A673 (cell line): ENCODE results near the gene NCAPD3. TPM values are rescaled to one million over a fixed set of nuclear protein-coding genes. Genes with fewer than 3 reads are reported as not detected.

Experiments used
- BruUV-seq: library from RNA; stranded (reverse); fragments of 400-500 nt; replicated peaks from 2 replicates; lab custom pipeline; 2021; lab: Mats Ljungman, UMichigan
- CTCF ChIA-PET: fragments of 300-600 bp; sonication (Branson Sonifier 250); formaldehyde crosslinking; loops from one replicate; lab custom pipeline; 2022; ENCODE audit warnings: antibody characterized with exemption; lab: Charles Lee
- POLR2A ChIA-PET: fragments of 300-600 bp; sonication (Branson Sonifier 250); formaldehyde crosslinking; loops from one replicate; lab custom pipeline; 2022; ENCODE audit warnings: antibody characterized with exemption; ENCODE audit not compliant: low non-redundant PET; lab: Charles Lee
- DNase-seq: peaks from one replicate; pipeline ENCODE4 v3.0.0-alpha.2; 2015; ENCODE audit warnings: low spot score
- H3K27ac ChIP-seq: fragments of 200-600 bp; sonication (generic); 2 replicates; pipeline ENCODE4 v1.5.1; 2016; ENCODE audit warnings: mixed run types, low read depth, mild to moderate bottlenecking, mixed read lengths, antibody characterized with exemption, low read length; ENCODE audit not compliant: poor library complexity, severe bottlenecking
- H3K27me3 ChIP-seq: fragments of 200-600 bp; sonication (generic); replicated peaks from 2 replicates; pipeline ENCODE4 v1.6.1; 2017; ENCODE audit warnings: mixed run types, low read depth, mild to moderate bottlenecking, mixed read lengths, antibody characterized with exemption, low read length; ENCODE audit not compliant: insufficient read depth, poor library complexity
- H3K36me3 ChIP-seq: fragments of 200-600 bp; sonication (generic); 2 replicates; pipeline ENCODE4 v1.6.1; 2016; ENCODE audit warnings: mixed run types, mild to moderate bottlenecking, mixed read lengths, antibody characterized with exemption, low read length; ENCODE audit not compliant: insufficient read depth, poor library complexity, severe bottlenecking
- H3K4me1 ChIP-seq: fragments of 200-600 bp; sonication (generic); 2 replicates; pipeline ENCODE4 v1.6.1; 2017; ENCODE audit warnings: mixed run types, mild to moderate bottlenecking, mixed read lengths, antibody characterized with exemption, low read length; ENCODE audit not compliant: insufficient read depth, poor library complexity, severe bottlenecking
- H3K4me3 ChIP-seq: fragments of 200-600 bp; sonication (generic); 2 replicates; pipeline ENCODE4 v1.5.1; 2016; ENCODE audit warnings: low read depth, mixed run types, mild to moderate bottlenecking, mixed read lengths, low read length; ENCODE audit not compliant: poor library complexity, severe bottlenecking
- H3K9me3 ChIP-seq: fragments of 200-600 bp; sonication (generic); 2 replicates; pipeline ENCODE4 v1.6.1; 2016; ENCODE audit warnings: mixed run types, low read depth, mild to moderate bottlenecking, mixed read lengths, antibody characterized with exemption, low read length; ENCODE audit not compliant: poor library complexity, severe bottlenecking
- EZH2 ChIP-seq: fragments of 200-600 bp; sonication (generic); IDR thresholded peaks from 2 replicates; pipeline ENCODE4 v1.6.1; 2017; ENCODE audit warnings: borderline replicate concordance, low read depth, mild to moderate bottlenecking, mixed read lengths, antibody characterized with exemption, low read length; ENCODE audit not compliant: poor library complexity, severe bottlenecking
- intact Hi-C: fragments of 100-400 bp; cut with micrococcal nuclease; formaldehyde crosslinking; loops from one replicate; pipeline ENCODE4 v1.10.0; 2022; ENCODE audit not compliant: unreplicated experiment
- total RNA-seq: library from RNA; stranded (reverse); gene quantifications from 2 replicates; pipeline ENCODE4 v1.2.3, GENCODE V29; 2021
- TF ChIP-seq, protein P1 (sequence below): fragments of 300-800, 200-600 bp; sonication (generic); conservative IDR thresholded peaks from 2 replicates; pipeline ENCODE4 v1.5.1; 2017; ENCODE audit warnings: low read depth, mild to moderate bottlenecking, antibody characterized with exemption, low read length, moderate library complexity, mixed read lengths

NCAPD3 gene
- total RNA-seq, 1 experiment from 2014 or later = 127 TPM

GRCh38 chr11:134215836-134216235, 7.9 kb downstream of the NCAPD3 start:
- ChIA-PET CTCF (no interaction called here), POLR2A (no interaction called here)
- Histone ChIP-seq H3K27ac (peak overlapping the region; percentile 21), H3K4me1 (no peaks in the 10 kb centered on the region), H3K9me3 (no peaks in the 10 kb centered on the region), H3K4me3 (no peak overlapping the region), H3K27me3 (no peaks in the 10 kb centered on the region), H3K36me3 (peaks cover 92% of the 10 kb centered on the region)
- intact Hi-C loops = no loop called here
- TF ChIP-seq, protein P1, sequence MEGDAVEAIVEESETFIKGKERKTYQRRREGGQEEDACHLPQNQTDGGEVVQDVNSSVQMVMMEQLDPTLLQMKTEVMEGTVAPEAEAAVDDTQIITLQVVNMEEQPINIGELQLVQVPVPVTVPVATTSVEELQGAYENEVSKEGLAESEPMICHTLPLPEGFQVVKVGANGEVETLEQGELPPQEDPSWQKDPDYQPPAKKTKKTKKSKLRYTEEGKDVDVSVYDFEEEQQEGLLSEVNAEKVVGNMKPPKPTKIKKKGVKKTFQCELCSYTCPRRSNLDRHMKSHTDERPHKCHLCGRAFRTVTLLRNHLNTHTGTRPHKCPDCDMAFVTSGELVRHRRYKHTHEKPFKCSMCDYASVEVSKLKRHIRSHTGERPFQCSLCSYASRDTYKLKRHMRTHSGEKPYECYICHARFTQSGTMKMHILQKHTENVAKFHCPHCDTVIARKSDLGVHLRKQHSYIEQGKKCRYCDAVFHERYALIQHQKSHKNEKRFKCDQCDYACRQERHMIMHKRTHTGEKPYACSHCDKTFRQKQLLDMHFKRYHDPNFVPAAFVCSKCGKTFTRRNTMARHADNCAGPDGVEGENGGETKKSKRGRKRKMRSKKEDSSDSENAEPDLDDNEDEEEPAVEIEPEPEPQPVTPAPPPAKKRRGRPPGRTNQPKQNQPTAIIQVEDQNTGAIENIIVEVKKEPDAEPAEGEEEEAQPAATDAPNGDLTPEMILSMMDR = no peak
- no peak for TF ChIP-seq EZH2
- DNase-seq = no peak
- BruUV-seq = no TSS peak

GRCh38 chr11:134207538-134208239, 16.1 kb downstream of the NCAPD3 start:
- Histone ChIP-seq H3K4me3 (no peak overlapping the region), H3K9me3 (no peaks in the 10 kb centered on the region), H3K4me1 (no peaks in the 10 kb centered on the region), H3K36me3 (peaks cover 91% of the 10 kb centered on the region), H3K27me3 (no peaks in the 10 kb centered on the region), H3K27ac (no peak overlapping the region)
- DNase-seq = peak; percentile 48
- POLR2A ChIA-PET = no interaction called here
- no TSS peak for BruUV-seq
- CTCF ChIA-PET = interaction anchor here (0.7 to 1.1 kb wide), 3 partner anchors 15 to 1075 kb away, joined by 3 to 4 read pairs (median 4); partner anchors contain the start of genes NCAPD3 and VPS26B
- TF ChIP-seq EZH2 = no peak
- TF ChIP-seq, protein P1 = peak; percentile 74
- intact Hi-C loops = no loop called here

DNA sequence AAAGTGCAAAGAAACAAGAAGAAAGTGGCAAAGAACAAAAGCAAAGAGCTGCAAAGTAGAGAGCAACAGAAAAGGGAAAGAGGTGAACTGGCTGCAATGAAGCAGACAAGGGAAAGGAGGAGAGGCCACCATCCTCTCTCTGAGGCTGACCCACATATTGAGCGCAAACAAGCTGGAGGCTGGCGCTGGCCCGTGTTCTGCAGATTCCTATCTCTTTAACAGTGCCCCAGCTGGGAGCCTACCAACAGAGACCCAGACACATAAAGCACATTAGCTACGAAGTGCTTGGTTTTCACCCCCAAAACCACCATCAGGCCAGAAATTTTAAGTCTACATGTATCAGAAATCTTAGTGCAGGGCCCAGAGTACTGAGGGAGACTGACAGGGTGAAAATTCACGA, 17.6 kb downstream of the NCAPD3 start:
- H3K4me1 ChIP-seq = no peaks in the 10 kb centered on the region
- intact Hi-C loops = no loop called here
- H3K9me3 ChIP-seq = no peaks in the 10 kb centered on the region
- H3K27ac ChIP-seq = no peak overlapping the region
- no peaks in the 10 kb centered on the region for H3K27me3 ChIP-seq
- BruUV-seq = no TSS peak
- no peak for DNase-seq
- CTCF ChIA-PET = no interaction called here
- no peak overlapping the region for H3K4me3 ChIP-seq
- peaks cover 93% of the 10 kb centered on the region for H3K36me3 ChIP-seq
- TF ChIP-seq, protein P1 = no peak
- no peak for TF ChIP-seq EZH2
- POLR2A ChIA-PET = no interaction called here
